K562 (cell line): ENCODE results near the gene LAPTM5. TPM values are rescaled to one million over a fixed set of nuclear protein-coding genes. Genes with fewer than 3 reads are reported as not detected.

Experiments used
- ATAC-seq: fragments of 200-7000 bp; cut with Tn5 transposase; 3 replicates; pipeline ENCODE4 v1.9.1; 2020; ENCODE audit warnings: moderate library complexity
- BruUV-seq: library from RNA; stranded (reverse); fragments of 400-500 nt; replicated peaks from 2 replicates; lab custom pipeline; 2021; lab: Mats Ljungman, UMichigan
- CTCF ChIA-PET: fragments of 300-600 bp; formaldehyde crosslinking; extraction: SDS; loops from one replicate; lab custom pipeline; 2021; ENCODE audit warnings: low intra/inter-chr PET ratio; lab: Yijun Ruan, JAX
- POLR2A ChIA-PET: fragments of 300-600, 350-650 bp; sonication (Branson Sonifier 250); formaldehyde crosslinking; extraction: SDS; loops from one replicate; lab custom pipeline; 2021; ENCODE audit warnings: antibody characterized with exemption, inconsistent platforms; lab: Yijun Ruan, JAX
- DNase-seq, 4 experiments: peaks; one replicate each; pipeline versions ENCODE4 v3.0.0 to v3.0.0-alpha.2; 2011 to 2018; ENCODE audit warnings: low spot score in 3 of 4, mixed read lengths in 3 of 4; ENCODE audit errors: extremely low read depth in 1 of 4
- FAIRE-seq: peaks from 2 replicates; lab custom pipeline; 2011; peaks lifted over from hg19 to GRCh38; lab: Jason Lieb, UNC
- H2AFZ ChIP-seq: 2 replicates; pipeline ENCODE4 v1.6.0; 2011; ENCODE audit warnings: low read depth, low read length, control low read depth, inconsistent platforms
- H3K27ac ChIP-seq: fragments of 200-600 bp; 3 replicates; pipeline ENCODE4 v1.8.0; 2011; ENCODE audit warnings: low read depth, mild to moderate bottlenecking, control low read depth, inconsistent platforms, low read length, moderate library complexity, mixed read lengths; ENCODE audit errors: extremely low read depth
- H3K27me3 ChIP-seq, 2 experiments: fragments of 300-600 bp in 1 of 2; 2 replicates in 1 of 2; 3 replicates in 1 of 2; pipeline versions ENCODE4 v1.6.0 to v1.8.0; 2011; ENCODE audit warnings: inconsistent platforms in 2 of 2, low read length in 2 of 2, mild to moderate bottlenecking in 1 of 2, mixed read lengths in 1 of 2, moderate library complexity in 1 of 2; ENCODE audit not compliant: control insufficient read depth in 2 of 2, insufficient read depth in 2 of 2
- H3K36me3 ChIP-seq: fragments of 300-600 bp; 3 replicates; pipeline ENCODE4 v1.8.0; 2011; ENCODE audit warnings: mild to moderate bottlenecking, low read length, inconsistent platforms; ENCODE audit not compliant: control insufficient read depth, insufficient read depth
- H3K4me1 ChIP-seq, 2 experiments: fragments of 200-600 bp in 1 of 2; replicated peaks in 1 of 2; 2 replicates in 1 of 2; 3 replicates in 1 of 2; pipeline versions ENCODE4 v1.5.1 to v1.8.0; 2011; ENCODE audit warnings: inconsistent platforms in 2 of 2, low read length in 2 of 2, mild to moderate bottlenecking in 1 of 2, mixed read lengths in 1 of 2, moderate library complexity in 1 of 2; ENCODE audit not compliant: control insufficient read depth in 2 of 2, insufficient read depth in 2 of 2
- H3K4me2 ChIP-seq: 2 replicates; pipeline ENCODE4 v1.6.1; 2011; ENCODE audit warnings: low read length, control low read depth, inconsistent platforms, mixed read lengths; ENCODE audit not compliant: insufficient read depth
- H3K4me3 ChIP-seq: fragments of 200-600 bp; sonication (generic), shearing (Covaris generic); 2 replicates; pipeline ENCODE4 v1.5.1; 2016; ENCODE audit warnings: control low read depth, inconsistent platforms
- H3K79me2 ChIP-seq: fragments of 200-600 bp; 3 replicates; pipeline ENCODE4 v1.8.0; 2011; ENCODE audit warnings: low read length, inconsistent platforms; ENCODE audit not compliant: control insufficient read depth, insufficient read depth
- H3K9ac ChIP-seq, 2 experiments: 2 replicates each; pipeline versions ENCODE4 v1.6.0 to v1.6.1; 2011; ENCODE audit warnings: low read depth in 2 of 2, low read length in 2 of 2, control low read depth in 1 of 2, inconsistent platforms in 1 of 2, mild to moderate bottlenecking in 1 of 2, mixed read lengths in 1 of 2; ENCODE audit not compliant: insufficient read depth in 1 of 2
- H3K9me1 ChIP-seq: one replicate; pipeline ENCODE4 v1.6.0; 2011; ENCODE audit warnings: inconsistent platforms, mild to moderate bottlenecking, low read length, moderate library complexity; ENCODE audit not compliant: control insufficient read depth, insufficient read depth
- H3K9me3 ChIP-seq: replicated peaks from 2 replicates; pipeline ENCODE4 v1.5.1; 2011; ENCODE audit warnings: low read depth, low read length, inconsistent platforms; ENCODE audit not compliant: control insufficient read depth, insufficient read depth
- H4K20me1 ChIP-seq: replicated peaks from 2 replicates; pipeline ENCODE4 v1.6.1; 2011; ENCODE audit warnings: low read length, inconsistent platforms, mixed read lengths; ENCODE audit not compliant: control insufficient read depth, insufficient read depth
- CXXC5 ChIP-seq: fragments of 250-450 bp; sonication (Bioruptor Pico); IDR thresholded peaks from 2 replicates; pipeline ENCODE4 v1.8.0; 2022; ENCODE audit warnings: inconsistent platforms, mild to moderate bottlenecking, moderate library complexity
- DIDO1 ChIP-seq: fragments of 450-650 bp; IDR thresholded peaks from 2 replicates; pipeline ENCODE4 v1.6.1; 2016; ENCODE audit warnings: low read depth, missing biosample characterization, missing genetic modification characterization
- HCFC1 ChIP-seq: IDR thresholded peaks from 2 replicates; pipeline ENCODE4 v1.6.1; 2012; ENCODE audit warnings: low read depth, low read length, improper control_type of control experiment
- HINFP ChIP-seq: fragments of 450-650 bp; conservative IDR thresholded peaks from 2 replicates; pipeline ENCODE4 v1.6.1; 2016; ENCODE audit warnings: missing genetic modification characterization, low read depth, mild to moderate bottlenecking, control low read depth, missing compliant biosample characterization
- HNRNPLL ChIP-seq: fragments of 200-400 bp; formaldehyde crosslinking; IDR thresholded peaks from 2 replicates; pipeline ENCODE4 v1.6.1; 2017; ENCODE audit warnings: low read length, low read depth, mild to moderate bottlenecking; ENCODE audit not compliant: poor library complexity, severe bottlenecking
- KLF6 ChIP-seq: fragments of 250-450 bp; sonication (Bioruptor Pico); IDR thresholded peaks from 2 replicates; pipeline ENCODE4 v1.4.0; 2020; ENCODE audit warnings: mild to moderate bottlenecking, moderate library complexity, borderline replicate concordance
- MYNN ChIP-seq, 2 experiments: sonication (generic); formaldehyde crosslinking in 1 of 2; IDR thresholded peaks; 2 replicates each; pipeline versions ENCODE4 v1.5.0 to v1.6.1; 2016 to 2020; ENCODE audit warnings: antibody characterized with exemption in 1 of 2, missing genetic modification reagents in 1 of 2
- NCOA4 ChIP-seq: fragments of 450-650 bp; IDR thresholded peaks from 2 replicates; pipeline ENCODE4 v1.6.1; 2018; ENCODE audit warnings: mild to moderate bottlenecking; ENCODE audit not compliant: partially characterized antibody
- NR2F6 ChIP-seq: fragments of 450-650 bp; formaldehyde crosslinking; IDR thresholded peaks from 2 replicates; pipeline ENCODE4 v1.4.0; 2020; ENCODE audit warnings: mild to moderate bottlenecking
- RFX5 ChIP-seq: IDR thresholded peaks from 2 replicates; pipeline ENCODE4 v1.6.1; 2011; ENCODE audit warnings: low read depth, mild to moderate bottlenecking, improper control_type of control experiment, low read length
- SETDB1 ChIP-seq: IDR thresholded peaks from one replicate; pipeline ENCODE4 v1.6.1; 2012; ENCODE audit warnings: low read length, control low read depth, inconsistent platforms
- SRF ChIP-seq, 2 experiments: fragments of 250-450, 450-650 bp in 1 of 2; sonication (Bioruptor Pico) in 1 of 2; sonication (generic) in 1 of 2; formaldehyde crosslinking; IDR thresholded peaks; 2 replicates each; pipeline versions ENCODE4 v1.5.0 to v1.5.1; 2020 to 2022; ENCODE audit warnings: mild to moderate bottlenecking in 1 of 2, missing genetic modification reagents in 1 of 2
- ZNF354B ChIP-seq: fragments of 250-450 bp; sonication (Bioruptor Pico); IDR thresholded peaks from 2 replicates; pipeline ENCODE4 v1.4.0; 2020
- ZNF778 ChIP-seq: fragments of 450-650 bp; formaldehyde crosslinking; IDR thresholded peaks from 2 replicates; pipeline ENCODE4 v1.4.0; 2020; ENCODE audit warnings: mild to moderate bottlenecking, moderate library complexity
- WGBS: fragments of 100-300 bp; shearing (Covaris generic); methylation state at CpG from one replicate; pipeline ENCODE4 v1.1.6; 2016; ENCODE audit warnings: low coverage, mixed read lengths; ENCODE audit not compliant: insufficient coverage; ENCODE audit errors: missing lambda C conversion rate; 5-methylcytosine and 5-hydroxymethylcytosine counted together
- in situ Hi-C: fragments of 300-500 bp; cut with MboI; formaldehyde crosslinking; loops from 4 replicates; pipeline ENCODE4 v1.15.0; 2018; ENCODE audit warnings: inconsistent platforms, mixed read lengths
- intact Hi-C: fragments of 100-400 bp; cut with micrococcal nuclease; formaldehyde crosslinking; loops from 2 replicates; pipeline ENCODE4 v1.14.2; 2022
- polyA plus RNA-seq, 8 experiments: library from polyadenylated mRNA; depleted of rRNA in 4 of 8; stranded (reverse) in 5 of 8; unstranded in 3 of 8; fragments of >200 nt; fragmentation: Nextera tagmentation in 2 of 8; fragmentation: Illumina TruSeq in 1 of 8; extraction: Ambion mirVana in 2 of 8; extraction: Trizol in 1 of 8; gene quantifications; 2 replicates each; pipeline versions ENCODE4 v1.2.1 to v1.2.3, GENCODE V29; 2011 to 2014; ENCODE audit warnings: inconsistent platforms in 1 of 8, missing spikeins in 1 of 8
- total RNA-seq, 7 experiments: library from RNA; depleted of rRNA in 6 of 7; stranded (reverse); fragments of >200 nt in 6 of 7; fragmentation: Illumina TruSeq in 2 of 7; extraction: Trizol in 2 of 7; gene quantifications; 2 replicates each; pipeline versions ENCODE4 v1.2.1 to v1.2.3, GENCODE V29; 2011 to 2021; ENCODE audit warnings: low replicate concordance in 1 of 7
- TF ChIP-seq, protein P1 (sequence below): IDR thresholded peaks from 2 replicates; pipeline ENCODE4 v1.6.1; 2016; ENCODE audit warnings: missing genetic modification characterization, missing compliant biosample characterization

LAPTM5 gene
- total and polyA plus RNA-seq, 9 of the 15 experiments (the other 6 are each of a cell fraction or from before 2014, with no cell fraction given), result 2.4 to 47.3 (median 20.3) TPM

DNA sequence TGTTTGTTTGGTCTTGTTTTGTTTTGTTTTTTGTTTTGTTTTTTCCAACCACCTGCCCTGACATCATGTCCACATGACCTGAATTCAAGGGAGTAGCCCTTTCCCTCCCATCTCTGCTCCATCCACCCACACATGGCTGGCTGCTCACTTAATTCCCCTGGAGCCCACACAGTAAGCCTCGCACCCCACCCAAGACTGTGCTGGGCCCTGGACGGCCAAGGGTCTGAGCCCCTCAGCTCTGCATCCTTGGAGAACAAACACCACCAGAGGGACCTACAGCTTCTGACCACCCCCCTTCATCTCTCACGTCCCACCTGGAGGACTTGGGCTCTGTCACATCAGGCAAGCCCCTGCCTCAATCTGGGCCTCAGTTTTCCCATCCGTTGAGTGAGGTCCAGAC lies 73.3 kb downstream of the LAPTM5 start:
- Histone ChIP-seq H3K4me1 (peaks cover 0 to 8% of the 10 kb centered on the region in 2 experiments; a peak in 1 of 5 replicates), H3K27me3 (peaks cover 19 to 49% of the 10 kb centered on the region in 2 experiments; a peak in 4 of 5 replicates), H2AFZ (no peak overlapping the region), H3K9ac (no peak overlapping the region), H3K9me3 (no peaks in the 10 kb centered on the region), H3K79me2 (no peaks in the 10 kb centered on the region), H3K4me2 (no peak overlapping the region), H4K20me1 (0 out of 2 replicates have a peak, but pooled peaks cover 2% of the 10 kb centered on the region), H3K4me3 (no peak overlapping the region), H3K9me1 (no peaks in the 10 kb centered on the region)
- DNase-seq (no peak), ATAC-seq (no peak)
- intact Hi-C loops, result no loop called here
- TF ChIP-seq, protein P1, sequence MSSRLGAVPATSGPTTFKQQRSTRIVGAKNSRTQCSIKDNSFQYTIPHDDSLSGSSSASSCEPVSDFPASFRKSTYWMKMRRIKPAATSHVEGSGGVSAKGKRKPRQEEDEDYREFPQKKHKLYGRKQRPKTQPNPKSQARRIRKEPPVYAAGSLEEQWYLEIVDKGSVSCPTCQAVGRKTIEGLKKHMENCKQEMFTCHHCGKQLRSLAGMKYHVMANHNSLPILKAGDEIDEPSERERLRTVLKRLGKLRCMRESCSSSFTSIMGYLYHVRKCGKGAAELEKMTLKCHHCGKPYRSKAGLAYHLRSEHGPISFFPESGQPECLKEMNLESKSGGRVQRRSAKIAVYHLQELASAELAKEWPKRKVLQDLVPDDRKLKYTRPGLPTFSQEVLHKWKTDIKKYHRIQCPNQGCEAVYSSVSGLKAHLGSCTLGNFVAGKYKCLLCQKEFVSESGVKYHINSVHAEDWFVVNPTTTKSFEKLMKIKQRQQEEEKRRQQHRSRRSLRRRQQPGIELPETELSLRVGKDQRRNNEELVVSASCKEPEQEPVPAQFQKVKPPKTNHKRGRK (tag), result no peak
- TF ChIP-seq RFX5, result no peak
- TF ChIP-seq NR2F6 (CRISPR knock-in tag), result no peak
- no peak for TF ChIP-seq SRF (CRISPR knock-in tag; IDR thresholded peaks at IDR 0.05)
- no peak for TF ChIP-seq MYNN (IDR thresholded peaks at IDR 0.05)
- TF ChIP-seq MYNN (CRISPR knock-in tag; IDR thresholded peaks at IDR 0.05), result no peak
- no peak for TF ChIP-seq HCFC1
- no peak for TF ChIP-seq ZNF778
- TF ChIP-seq SETDB1, result no peak
- no peak for TF ChIP-seq DIDO1 (tag)
- TF ChIP-seq ZNF354B, result no peak
- TF ChIP-seq HINFP (tag), result no peak
- TF ChIP-seq NCOA4, result no peak
- TF ChIP-seq HNRNPLL, result no peak
- no peak for TF ChIP-seq KLF6 (CRISPR knock-in tag)
- TF ChIP-seq CXXC5 (CRISPR knock-in tag), result no peak
- TF ChIP-seq, all 486 proteins: peak for 0
- no peaks in the 10 kb centered on the region for H3K36me3 ChIP-seq
- no peak for FAIRE-seq
- in situ Hi-C loops, result no loop called here
- BruUV-seq, result no TSS peak
- ChIA-PET POLR2A (interaction anchor here (0.6 kb wide), 1 partner anchor 1862 kb away, joined by 3 read pairs; no protein-coding TSS in a partner anchor), CTCF (no interaction called here)
- 3% methylated on average over 4 of the region's 4 CpGs for WGBS
- no peak overlapping the region for H3K27ac ChIP-seq
